H1 (cell line): Measurements from ENCODE around the gene LHFPL3.

ENCODE experiments used
- ATF2 ChIP-seq: IDR thresholded peaks from 2 replicates; pipeline ENCODE4 v1.6.1; 2012; ENCODE audit warnings: low read length, inconsistent platforms
- CHD2 ChIP-seq: IDR thresholded peaks from 2 replicates; pipeline ENCODE4 v1.6.1; 2012; ENCODE audit warnings: low read length, improper control_type of control experiment
- CTCF ChIP-seq, 3 experiments: IDR thresholded peaks; 1 replicate in 2 of 3; 2 replicates in 1 of 3; pipeline versions ENCODE4 v1.5.1 to v1.6.1; 2011; ENCODE audit warnings: low read length in 3 of 3, mild to moderate bottlenecking in 3 of 3, inconsistent platforms in 2 of 3, low read depth in 1 of 3, moderate library complexity in 1 of 3; ENCODE audit not compliant: insufficient read depth in 1 of 3; ENCODE audit errors: control extremely low read depth in 1 of 3
- EP300 ChIP-seq, 2 experiments: IDR thresholded peaks; 1 replicate in 1 of 2; 2 replicates in 1 of 2; pipeline ENCODE4 v1.6.1; 2011 to 2012; ENCODE audit warnings: low read depth in 2 of 2, low read length in 2 of 2, mild to moderate bottlenecking in 2 of 2, borderline replicate concordance in 1 of 2, inconsistent platforms in 1 of 2, moderate library complexity in 1 of 2
- EZH2 ChIP-seq: fragments of 200-600 bp; sonication (generic); IDR thresholded peaks from 2 replicates; pipeline ENCODE4 v1.7.1; 2012; ENCODE audit warnings: low read depth, mild to moderate bottlenecking, moderate library complexity, low read length, inconsistent platforms; ENCODE audit not compliant: severe bottlenecking
- JUN ChIP-seq: IDR thresholded peaks from 2 replicates; pipeline ENCODE4 v1.6.1; 2011; ENCODE audit warnings: low read depth, mild to moderate bottlenecking, improper control_type of control experiment, low read length
- RBBP5 ChIP-seq: IDR thresholded peaks from 2 replicates; pipeline ENCODE4 v1.7.1; 2012; ENCODE audit warnings: low read depth, mild to moderate bottlenecking, inconsistent platforms, low read length, moderate library complexity, borderline replicate concordance

- TF ChIP-seq CTCF (IDR thresholded peaks at IDR 0.05; ENCODE audit: control extremely low read depth in 1 of 3, insufficient read depth in 1 of 3, low read depth in 1 of 3, low read length in 3 of 3): no peak
- no peak for TF ChIP-seq RBBP5
- TF ChIP-seq ATF2: no peak
- TF ChIP-seq EP300 (IDR thresholded peaks at IDR 0.05; ENCODE audit: borderline replicate concordance in 1 of 2, low read depth in 2 of 2, low read length in 2 of 2): no peak
- no peak for TF ChIP-seq EZH2
- no peak for TF ChIP-seq CHD2
- no peak for TF ChIP-seq JUN
Observed at GRCh38 chr7:104534149-104534548, 205.7 kb downstream of the LHFPL3 start.
